Tibial nerve (tissue), 4 donors: Measurements from ENCODE around the gene RBM19. TPM values are rescaled to one million over a fixed set of nuclear protein-coding genes. Genes with fewer than 3 reads are reported as not detected.

Experiments
- DNase-seq, 2 donors: peaks; one replicate each; pipeline ENCODE4 v3.0.0-alpha.2; 2019; ENCODE audit warnings: low spot score in 2 of 2
- H3K27ac ChIP-seq, 4 donors: fragments of 200-600 bp; sonication (generic) in 3 of 4; one replicate each; pipeline ENCODE4 v1.5.1; 2017 to 2019; ENCODE audit warnings: mild to moderate bottlenecking in 1 of 4
- H3K27me3 ChIP-seq, 2 donors: fragments of 200-600 bp; sonication (generic) in 1 of 2; one replicate each; pipeline versions ENCODE4 v1.5.1 to v1.6.0; 2017 to 2019
- H3K36me3 ChIP-seq, 3 donors: fragments of 200-600 bp; sonication (generic); one replicate each; pipeline ENCODE4 v1.5.1; 2018 to 2019
- H3K4me1 ChIP-seq, 4 donors: fragments of 200-600 bp; sonication (generic) in 3 of 4; one replicate each; pipeline ENCODE4 v1.5.1; 2017 to 2019
- H3K4me3 ChIP-seq, 4 donors: fragments of 200-600 bp; sonication (generic) in 3 of 4; one replicate each; pipeline ENCODE4 v1.5.1; 2017 to 2019; ENCODE audit warnings: mild to moderate bottlenecking in 1 of 4, moderate library complexity in 1 of 4
- H3K9me3 ChIP-seq, 4 donors: fragments of 200-600 bp; sonication (generic) in 3 of 4; one replicate each; pipeline ENCODE4 v1.5.1; 2017 to 2019
- EP300 ChIP-seq, 2 donors: sonication (generic); formaldehyde crosslinking; IDR thresholded peaks; one replicate each; pipeline ENCODE4 v1.6.1; 2017; ENCODE audit warnings: antibody characterized with exemption in 2 of 2, mild to moderate bottlenecking in 1 of 2
- POLR2A ChIP-seq, 2 donors: fragments of 450-650 bp; IDR thresholded peaks; one replicate each; pipeline ENCODE4 v1.6.1; 2017; ENCODE audit warnings: antibody characterized with exemption in 2 of 2, mild to moderate bottlenecking in 2 of 2, moderate library complexity in 2 of 2
- WGBS, 2 donors: methylation state at CpG; one replicate each; pipeline ENCODE4 v1.1.5; 2018; 5-methylcytosine and 5-hydroxymethylcytosine counted together
- total RNA-seq, 4 donors: library from RNA; depleted of rRNA; stranded (reverse); fragments of >200 nt; gene quantifications; one replicate each; pipeline ENCODE4 v1.1.0, GENCODE V29; 2016
- TF ChIP-seq, protein P1 (sequence below), 5 experiments: fragments of 200-600 bp in 3 of 5; fragments of 450-650 bp in 2 of 5; sonication (generic) in 3 of 5; IDR thresholded peaks; one replicate each; pipeline ENCODE4 v1.5.1; 2016 to 2019; ENCODE audit warnings: antibody characterized with exemption in 5 of 5, mild to moderate bottlenecking in 3 of 5, moderate library complexity in 2 of 5

RBM19 gene
- total RNA-seq, 4 donors from 2014 or later: 32.0 to 57.9 (median 38.9) TPM

DNA sequence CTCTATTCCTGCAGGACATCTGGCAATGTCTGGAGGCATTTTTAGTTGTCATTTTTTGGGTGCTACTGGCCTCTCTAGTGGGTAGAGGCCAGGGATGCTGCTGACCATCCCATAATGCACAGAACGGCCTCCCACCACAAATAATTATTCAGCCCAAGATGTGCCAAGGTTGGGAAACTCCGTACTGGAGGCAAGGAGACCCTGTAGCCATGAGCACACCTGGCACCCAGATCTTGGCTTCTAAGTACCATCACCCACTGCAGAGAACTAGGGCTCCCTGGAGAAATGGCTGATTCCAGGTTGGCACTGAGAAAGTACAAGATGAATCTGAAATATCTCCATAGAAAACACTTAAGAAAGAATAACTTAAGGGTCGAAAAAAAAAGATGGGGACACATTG, 81.7 kb downstream of the RBM19 start:
- WGBS, 2 donors: 99 to 100% methylated on average over 3 of the region's 3 CpGs
- Histone ChIP-seq H3K36me3 (peaks cover 0 to 23% (median 0%) of the 10 kb centered on the region in 3 donors), H3K4me3 (no peak overlapping the region), H3K9me3 (no peaks in the 10 kb centered on the region), H3K27ac (no peak overlapping the region), H3K27me3 (no peaks in the 10 kb centered on the region), H3K4me1 (peaks cover 0 to 9% (median 2%) of the 10 kb centered on the region in 4 donors)
- TF ChIP-seq EP300 (IDR thresholded peaks at IDR 0.05) (no peak), POLR2A (IDR thresholded peaks at IDR 0.05) (no peak)
- TF ChIP-seq, protein P1, sequence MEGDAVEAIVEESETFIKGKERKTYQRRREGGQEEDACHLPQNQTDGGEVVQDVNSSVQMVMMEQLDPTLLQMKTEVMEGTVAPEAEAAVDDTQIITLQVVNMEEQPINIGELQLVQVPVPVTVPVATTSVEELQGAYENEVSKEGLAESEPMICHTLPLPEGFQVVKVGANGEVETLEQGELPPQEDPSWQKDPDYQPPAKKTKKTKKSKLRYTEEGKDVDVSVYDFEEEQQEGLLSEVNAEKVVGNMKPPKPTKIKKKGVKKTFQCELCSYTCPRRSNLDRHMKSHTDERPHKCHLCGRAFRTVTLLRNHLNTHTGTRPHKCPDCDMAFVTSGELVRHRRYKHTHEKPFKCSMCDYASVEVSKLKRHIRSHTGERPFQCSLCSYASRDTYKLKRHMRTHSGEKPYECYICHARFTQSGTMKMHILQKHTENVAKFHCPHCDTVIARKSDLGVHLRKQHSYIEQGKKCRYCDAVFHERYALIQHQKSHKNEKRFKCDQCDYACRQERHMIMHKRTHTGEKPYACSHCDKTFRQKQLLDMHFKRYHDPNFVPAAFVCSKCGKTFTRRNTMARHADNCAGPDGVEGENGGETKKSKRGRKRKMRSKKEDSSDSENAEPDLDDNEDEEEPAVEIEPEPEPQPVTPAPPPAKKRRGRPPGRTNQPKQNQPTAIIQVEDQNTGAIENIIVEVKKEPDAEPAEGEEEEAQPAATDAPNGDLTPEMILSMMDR (IDR thresholded peaks at IDR 0.05): no peak
- DNase-seq: no peak

GRCh38 chr12:113882690-113883089, 83.4 kb downstream of the RBM19 start:
- Histone ChIP-seq H3K4me1 (no peaks in the 10 kb centered on the region), H3K9me3 (no peaks in the 10 kb centered on the region), H3K36me3 (peaks cover 0 to 35% (median 0%) of the 10 kb centered on the region in 3 donors), H3K27ac (no peak overlapping the region), H3K27me3 (no peaks in the 10 kb centered on the region), H3K4me3 (no peak overlapping the region)
- 52 to 62% methylated on average over 2 of the region's 2 CpGs for WGBS, 2 donors
- TF ChIP-seq, protein P1 (IDR thresholded peaks at IDR 0.05): no peak
- no peak for TF ChIP-seq EP300 (IDR thresholded peaks at IDR 0.05)
- TF ChIP-seq POLR2A (IDR thresholded peaks at IDR 0.05): no peak
- no peak for DNase-seq

- Histone ChIP-seq H3K36me3 (peaks cover 0 to 49% (median 0%) of the 10 kb centered on the region in 3 donors), H3K4me1 (no peaks in the 10 kb centered on the region), H3K27ac (no peak overlapping the region), H3K9me3 (no peaks in the 10 kb centered on the region), H3K27me3 (no peaks in the 10 kb centered on the region), H3K4me3 (no peak overlapping the region)
- TF ChIP-seq, protein P1 (IDR thresholded peaks at IDR 0.05): no peak
- TF ChIP-seq EP300 (IDR thresholded peaks at IDR 0.05): no peak
- TF ChIP-seq POLR2A (IDR thresholded peaks at IDR 0.05): no peak
- WGBS, 2 donors: 72 to 75% methylated on average over 23 of the region's 23 CpGs
- no peak for DNase-seq
Observed at GRCh38 chr12:113880988-113881962, 84.8 kb downstream of the RBM19 start.

DNA sequence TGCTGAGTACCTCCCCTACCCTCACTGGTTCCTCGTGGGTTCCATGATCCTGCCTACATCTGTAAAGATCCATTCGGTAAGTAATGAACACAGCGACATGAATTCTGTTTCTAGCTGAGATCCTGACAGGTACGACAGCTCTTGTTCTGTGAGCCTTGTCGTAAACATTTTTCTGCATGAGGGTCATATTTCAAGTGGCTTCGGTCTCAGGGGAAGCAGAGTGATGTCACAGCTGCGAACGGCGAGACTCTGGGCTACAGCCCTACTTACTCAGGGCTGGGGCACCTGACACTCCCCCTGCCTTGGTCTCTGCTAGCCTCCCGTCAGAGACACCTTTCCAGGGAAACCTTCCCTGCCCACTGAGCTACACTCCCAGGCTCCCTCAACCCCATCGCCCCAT, 85.8 kb downstream of the RBM19 start:
- Histone ChIP-seq H3K36me3 (peaks cover 0 to 56% (median 0%) of the 10 kb centered on the region in 3 donors), H3K27me3 (no peaks in the 10 kb centered on the region), H3K4me3 (no peak overlapping the region), H3K9me3 (no peaks in the 10 kb centered on the region), H3K4me1 (peaks cover 0 to 6% (median 0%) of the 10 kb centered on the region in 4 donors), H3K27ac (no peak overlapping the region)
- DNase-seq: no peak
- TF ChIP-seq, protein P1 (IDR thresholded peaks at IDR 0.05): no peak
- TF ChIP-seq EP300 (IDR thresholded peaks at IDR 0.05) (no peak), POLR2A (IDR thresholded peaks at IDR 0.05) (no peak)
- 80 to 88% methylated on average over 11 of the region's 11 CpGs for WGBS, 2 donors

DNA sequence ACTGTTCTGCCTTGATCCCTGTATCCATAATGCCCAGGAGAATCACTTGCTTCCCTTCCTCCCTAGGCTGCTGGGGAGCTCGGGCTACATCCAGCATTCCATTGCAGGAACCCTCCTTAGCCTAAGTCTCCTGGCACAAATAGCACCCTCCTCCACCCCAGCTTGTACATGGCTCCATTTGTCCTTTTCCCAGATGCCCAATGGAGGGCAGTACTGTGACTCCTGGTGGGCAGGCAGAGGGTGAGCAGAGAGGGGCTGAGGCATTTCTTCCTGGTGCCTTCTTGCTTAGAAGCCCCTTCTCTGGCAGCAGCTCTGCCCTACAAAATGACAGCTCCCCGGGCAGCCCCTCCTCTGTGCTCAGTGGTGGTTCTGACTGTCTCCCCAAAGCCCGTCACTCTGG, 86.5 kb downstream of the RBM19 start:
- DNase-seq: no peak
- Histone ChIP-seq H3K4me1 (peaks cover 0 to 6% (median 0%) of the 10 kb centered on the region in 4 donors), H3K27ac (no peak overlapping the region), H3K4me3 (no peak overlapping the region), H3K9me3 (no peaks in the 10 kb centered on the region), H3K36me3 (peaks cover 0 to 63% (median 0%) of the 10 kb centered on the region in 3 donors), H3K27me3 (no peaks in the 10 kb centered on the region)
- TF ChIP-seq, protein P1 (IDR thresholded peaks at IDR 0.05): no peak
- TF ChIP-seq POLR2A (IDR thresholded peaks at IDR 0.05) (no peak), EP300 (IDR thresholded peaks at IDR 0.05) (no peak)
- 87 to 93% methylated on average over 3 of the region's 3 CpGs for WGBS, 2 donors
